ENCODE results near the gene NPHS2.
"Not testable (repeated sequence)": the region's sequence is repeated elsewhere in the genome, so short reads cannot be mapped to it uniquely, and the experiment has no call there.

NPHS2 gene

GRCh38 chr1:179541774-179542173 is 34.0 kb downstream of the NPHS2 start:
- no peak for ATAC-seq
- no peak for TF ChIP-seq BACH2 (CRISPR knock-in tag; IDR thresholded peaks at IDR 0.05; ENCODE audit: borderline replicate concordance)

GRCh38 chr1:179530352-179530751 is 45.4 kb downstream of the NPHS2 start:
- no peak for ATAC-seq
- TF ChIP-seq ZFP3 (CRISPR knock-in tag; IDR thresholded peaks at IDR 0.05) = no peak
- TF ChIP-seq ZC3H10 (CRISPR knock-in tag; IDR thresholded peaks at IDR 0.05) = no peak
- no peak for TF ChIP-seq ZFP30 (CRISPR knock-in tag; IDR thresholded peaks at IDR 0.05)
- TF ChIP-seq ZNF8 (CRISPR knock-in tag; IDR thresholded peaks at IDR 0.05) = no peak
- no peak for TF ChIP-seq PPARA (CRISPR knock-in tag; IDR thresholded peaks at IDR 0.05; ENCODE audit: borderline replicate concordance)
- TF ChIP-seq ZNF70 (CRISPR knock-in tag; IDR thresholded peaks at IDR 0.05) = no peak

GRCh38 chr1:179529482-179530195 is 46.1 kb downstream of the NPHS2 start:
- TF ChIP-seq ZFP30 (CRISPR knock-in tag; IDR thresholded peaks at IDR 0.05) (no peak), PPARA (CRISPR knock-in tag; IDR thresholded peaks at IDR 0.05; ENCODE audit: borderline replicate concordance) (no peak), ISL1 (CRISPR knock-in tag; IDR thresholded peaks at IDR 0.05) (no peak), CSDC2 (CRISPR knock-in tag; IDR thresholded peaks at IDR 0.05) (no peak), RARB (CRISPR knock-in tag; IDR thresholded peaks at IDR 0.05) (no peak), ZNF8 (CRISPR knock-in tag; IDR thresholded peaks at IDR 0.05) (no peak), BACH2 (CRISPR knock-in tag; IDR thresholded peaks at IDR 0.05; ENCODE audit: borderline replicate concordance) (no peak), ZFP3 (CRISPR knock-in tag; IDR thresholded peaks at IDR 0.05) (no peak), TSHZ2 (CRISPR knock-in tag; IDR thresholded peaks at IDR 0.05) (no peak), ZC3H10 (CRISPR knock-in tag; IDR thresholded peaks at IDR 0.05) (no peak)
- no peak for ATAC-seq

- ATAC-seq = not testable (repeated sequence)
These were observed 57.2 kb downstream of the NPHS2 start for GRCh38 chr1:179518544-179518943.

- TF ChIP-seq ZFP30 (CRISPR knock-in tag; IDR thresholded peaks at IDR 0.05) (no peak), POU6F1 (CRISPR knock-in tag; IDR thresholded peaks at IDR 0.05; ENCODE audit: borderline replicate concordance, low read depth) (no peak), PPARA (CRISPR knock-in tag; IDR thresholded peaks at IDR 0.05; ENCODE audit: borderline replicate concordance) (no peak), ZFP3 (CRISPR knock-in tag; IDR thresholded peaks at IDR 0.05) (no peak), CREB5 (CRISPR knock-in tag; IDR thresholded peaks at IDR 0.05; ENCODE audit: low read depth) (no peak), ZNF565 (CRISPR knock-in tag; conservative IDR thresholded peaks at IDR 0.05; ENCODE audit: low read depth) (no peak), SNAI2 (CRISPR knock-in tag; IDR thresholded peaks at IDR 0.05) (no peak), CSDC2 (CRISPR knock-in tag; IDR thresholded peaks at IDR 0.05) (no peak), TSHZ2 (CRISPR knock-in tag; IDR thresholded peaks at IDR 0.05) (no peak), PATZ1 (CRISPR knock-in tag; IDR thresholded peaks at IDR 0.05; ENCODE audit: borderline replicate concordance) (no peak), ZNF8 (CRISPR knock-in tag; IDR thresholded peaks at IDR 0.05) (no peak), ZNF70 (CRISPR knock-in tag; IDR thresholded peaks at IDR 0.05) (no peak), ZC3H10 (CRISPR knock-in tag; IDR thresholded peaks at IDR 0.05) (no peak), RARB (CRISPR knock-in tag; IDR thresholded peaks at IDR 0.05) (no peak), BACH2 (CRISPR knock-in tag; IDR thresholded peaks at IDR 0.05; ENCODE audit: borderline replicate concordance) (no peak), ESRRG (CRISPR knock-in tag; IDR thresholded peaks at IDR 0.05) (no peak), CSRNP3 (CRISPR knock-in tag; IDR thresholded peaks at IDR 0.05) (no peak), GLIS3 (CRISPR knock-in tag; IDR thresholded peaks at IDR 0.05) (no peak)
- no peak for ATAC-seq
These were observed 58.6 kb downstream of the NPHS2 start for GRCh38 chr1:179516976-179517705.

Measured in SK-N-SH treated with all-trans-retinoic acid at 6 μM for 48 hours (cell line).